Bone marrow (tissue), 2 donors: Measurements from ENCODE around the gene BICC1.

Source experiments
- DNase-seq, 2 donors: peaks; one replicate each; lab custom pipeline; 2025; lab: John Stamatoyannopoulos, UW

BICC1 gene

DNA sequence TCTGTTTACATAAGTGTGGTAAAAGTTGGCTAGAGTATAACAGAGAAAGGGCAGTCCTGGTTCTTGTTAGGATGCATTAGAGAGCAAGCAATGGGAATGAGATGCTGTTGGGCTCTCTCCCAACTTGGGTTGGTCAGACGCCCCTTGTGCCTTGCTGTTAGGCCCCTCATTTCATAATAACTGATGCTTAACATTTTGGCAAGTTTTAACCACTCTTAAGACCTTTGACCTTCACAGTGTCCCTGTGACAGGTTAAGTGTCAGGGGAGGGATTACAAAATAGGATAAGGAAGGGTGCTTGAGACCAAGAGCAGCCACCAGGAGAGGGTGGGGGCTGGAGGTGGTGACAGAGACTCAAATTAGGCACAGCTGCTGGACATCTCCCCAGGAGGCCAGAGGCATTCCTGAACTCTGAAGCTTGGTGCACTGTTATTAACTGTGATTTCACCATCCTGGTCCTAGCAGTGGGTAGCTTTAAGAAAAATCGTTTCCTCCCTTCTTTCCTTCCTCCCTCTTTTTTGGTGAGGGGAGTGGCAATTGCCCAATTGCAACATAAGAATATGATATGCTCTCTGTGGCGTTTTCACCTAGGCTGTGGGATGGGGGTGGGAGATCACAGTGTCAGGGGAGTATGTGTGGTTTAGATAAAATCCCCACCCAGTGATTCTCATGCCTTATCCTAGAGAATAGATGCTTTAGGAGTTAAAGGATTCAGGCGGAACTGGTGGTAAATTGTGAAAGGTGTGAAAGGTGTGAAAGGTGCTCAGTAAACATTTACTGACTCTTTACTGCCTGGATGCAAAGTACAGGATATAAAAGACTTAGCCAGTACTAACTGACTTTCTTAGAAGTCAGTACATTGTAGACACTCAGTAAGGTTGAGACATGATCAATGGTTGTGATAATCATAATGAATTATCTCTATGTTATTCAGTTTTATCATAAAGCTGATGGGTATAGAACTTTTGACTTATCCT, 270.5 kb downstream of the BICC1 start:
- no peak for DNase-seq

DNA sequence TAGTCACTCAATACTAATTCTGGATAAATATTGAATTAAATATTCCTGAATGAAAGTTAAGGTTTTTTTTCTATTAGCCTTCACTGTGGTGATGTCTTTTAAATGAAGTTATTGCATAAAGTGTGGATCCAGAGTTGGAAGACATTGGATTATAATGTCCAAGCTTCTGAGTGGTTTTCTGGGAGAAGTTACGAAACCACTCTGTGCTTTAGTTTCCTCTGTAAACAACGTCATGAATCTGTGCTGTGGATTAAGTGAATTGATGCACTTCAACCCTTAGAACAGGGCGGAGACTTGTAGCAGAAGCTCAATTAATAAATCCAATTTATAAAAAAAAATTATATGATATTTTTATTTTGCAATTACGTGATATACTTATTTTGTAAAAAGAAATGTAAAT, 271.7 kb downstream of the BICC1 start:
- no peak for DNase-seq

DNA sequence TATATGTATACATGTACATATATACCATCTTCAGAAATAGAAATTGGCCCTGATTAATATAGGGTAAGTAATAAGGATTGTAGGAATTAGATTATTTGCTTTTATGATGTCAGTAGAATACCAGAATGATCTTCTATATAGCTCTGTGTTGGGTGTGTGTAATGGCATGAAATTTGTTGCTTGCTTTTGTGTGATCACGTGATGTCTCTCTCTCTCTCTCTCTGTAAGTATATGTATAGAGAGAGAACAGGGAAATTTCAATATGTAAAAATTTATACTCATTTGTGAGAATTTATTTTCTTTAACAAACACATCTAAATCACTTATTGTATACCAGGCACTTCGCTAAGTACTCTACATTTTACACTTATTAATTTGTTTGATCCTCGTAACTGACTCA, 272.7 kb downstream of the BICC1 start:
- no peak for DNase-seq

DNA sequence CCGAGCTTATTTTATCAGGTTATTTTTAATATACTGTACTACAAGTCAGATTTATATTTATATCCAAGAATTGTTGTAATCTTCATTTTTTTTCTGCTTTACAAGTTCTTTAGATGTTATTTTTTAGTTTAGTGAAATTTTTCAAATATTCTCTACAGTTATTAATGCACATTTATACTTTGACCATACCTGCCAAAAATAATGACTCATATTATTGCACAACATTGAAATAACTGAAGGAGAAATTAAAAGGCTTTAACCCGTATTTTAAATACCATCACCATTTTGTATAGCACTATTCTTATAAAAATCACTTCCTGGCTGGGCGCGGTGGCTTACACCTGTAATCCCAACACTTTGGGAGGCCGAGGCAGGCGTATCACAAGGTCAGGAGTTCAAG, 278.5 kb downstream of the BICC1 start:
- DNase-seq: no peak

DNA sequence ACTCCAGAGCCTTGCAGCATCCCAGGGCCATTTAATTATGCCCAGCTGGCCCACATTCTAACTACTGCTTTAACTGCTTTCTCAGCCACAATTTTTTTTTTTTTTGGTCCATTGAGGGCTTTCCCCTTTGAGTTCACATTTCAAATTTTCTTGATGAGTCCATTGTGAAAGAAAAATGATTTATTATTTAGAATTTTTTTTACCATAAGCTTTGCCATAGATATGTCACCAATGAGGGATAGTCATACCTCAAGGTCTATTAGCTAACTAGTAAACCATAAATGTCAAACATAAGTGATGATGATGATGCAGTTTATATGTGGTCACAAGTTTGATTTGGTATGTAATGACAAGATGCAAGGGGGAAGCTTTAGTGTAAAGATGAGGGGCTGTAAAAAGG, 282.9 kb downstream of the BICC1 start:
- no peak for DNase-seq

DNA sequence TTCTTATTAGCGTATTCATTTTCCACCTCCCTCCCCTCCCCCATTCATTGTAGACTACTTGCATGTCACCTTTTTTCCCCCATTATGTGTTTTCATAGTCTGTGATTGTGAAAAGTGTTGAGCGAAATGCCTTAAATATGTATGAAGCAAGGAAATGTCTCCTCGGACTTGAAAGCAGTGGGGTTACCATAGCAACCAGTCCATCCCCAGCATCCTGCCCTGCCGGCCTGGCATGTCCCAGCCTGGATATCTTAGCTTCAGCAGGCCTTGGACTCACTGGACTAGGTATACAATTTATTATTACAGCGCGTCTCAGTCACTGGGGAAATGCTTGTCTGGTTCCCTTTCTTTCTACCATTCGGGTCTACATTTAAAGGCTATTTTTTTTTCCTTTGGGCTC, 283.6 kb downstream of the BICC1 start:
- DNase-seq: no peak

DNA sequence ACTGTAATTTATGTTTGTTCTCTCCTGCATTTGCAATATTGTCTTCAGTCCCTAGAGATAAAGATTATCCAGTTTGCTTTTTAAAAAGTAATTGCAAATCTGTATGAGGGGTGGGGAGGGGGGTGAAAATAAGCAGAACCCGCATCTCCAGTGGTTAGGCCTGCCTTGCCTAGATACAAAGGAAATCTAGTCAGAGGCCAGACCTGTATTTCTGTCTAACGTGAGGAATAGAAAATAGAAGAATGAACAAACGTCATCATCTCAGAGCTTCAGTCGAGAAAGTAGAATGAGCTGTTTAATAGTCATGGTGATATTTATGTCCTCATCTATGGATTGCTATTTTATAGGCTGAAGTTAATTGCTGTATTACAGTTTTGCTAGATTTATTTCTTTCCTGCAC, 284.2 kb downstream of the BICC1 start:
- DNase-seq: no peak

DNA sequence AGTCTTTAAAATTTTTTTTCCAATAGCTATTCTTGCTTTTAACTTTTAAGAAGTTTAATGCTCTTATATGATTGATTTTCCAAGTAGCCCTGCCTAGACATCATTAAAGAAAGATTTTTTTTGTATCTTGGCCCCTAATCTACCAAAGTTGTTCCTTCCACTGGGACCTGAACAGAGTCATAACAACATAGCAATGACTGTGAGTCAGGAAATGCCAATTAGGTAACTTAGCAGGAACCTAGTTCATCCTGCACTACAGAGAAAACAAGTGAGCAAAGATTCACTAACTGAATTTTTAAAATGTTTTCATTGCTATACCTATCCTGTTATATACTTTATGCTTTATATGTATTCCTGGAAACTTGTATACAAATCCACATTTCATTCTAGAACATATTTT, 284.7 kb downstream of the BICC1 start:
- no peak for DNase-seq

DNA sequence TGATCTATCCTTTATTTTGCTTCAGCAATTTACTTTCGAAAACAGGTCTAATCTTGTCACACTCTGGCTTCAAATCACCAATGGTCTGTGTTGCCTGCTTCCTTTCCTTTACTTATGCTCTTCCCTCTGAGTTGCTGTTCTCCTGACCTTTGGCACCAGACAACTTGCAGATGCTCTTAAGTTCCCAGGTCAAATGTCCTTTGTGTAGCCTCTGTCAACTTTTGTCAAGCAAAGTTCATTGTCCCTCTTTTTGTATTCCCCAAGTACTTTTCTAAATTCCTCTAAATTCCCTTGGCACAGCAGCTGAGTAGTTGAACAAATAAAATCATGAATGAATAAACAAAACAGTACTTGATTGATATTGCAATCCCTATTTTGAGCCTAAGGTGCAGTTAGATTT, 289.4 kb downstream of the BICC1 start:
- DNase-seq: no peak

DNA sequence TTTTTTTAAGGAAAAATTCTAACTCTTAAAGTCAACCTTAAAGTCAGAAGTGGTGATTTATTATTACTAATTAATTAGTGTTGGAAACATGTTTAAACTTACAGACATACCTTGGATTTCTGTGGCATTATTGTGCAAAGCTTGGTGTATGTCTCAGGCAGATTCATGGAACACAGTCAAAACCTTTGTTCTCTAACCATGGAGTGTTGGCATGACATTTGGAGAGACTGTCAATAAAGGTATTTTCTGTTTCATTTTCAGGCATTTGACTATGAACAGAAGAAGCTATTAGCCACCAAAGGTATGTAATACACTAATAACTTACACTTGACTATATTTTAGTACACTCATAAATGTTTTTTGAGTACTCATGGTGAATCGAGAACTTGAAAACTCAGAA, 293.7 kb downstream of the BICC1 start:
- no peak for DNase-seq

DNA sequence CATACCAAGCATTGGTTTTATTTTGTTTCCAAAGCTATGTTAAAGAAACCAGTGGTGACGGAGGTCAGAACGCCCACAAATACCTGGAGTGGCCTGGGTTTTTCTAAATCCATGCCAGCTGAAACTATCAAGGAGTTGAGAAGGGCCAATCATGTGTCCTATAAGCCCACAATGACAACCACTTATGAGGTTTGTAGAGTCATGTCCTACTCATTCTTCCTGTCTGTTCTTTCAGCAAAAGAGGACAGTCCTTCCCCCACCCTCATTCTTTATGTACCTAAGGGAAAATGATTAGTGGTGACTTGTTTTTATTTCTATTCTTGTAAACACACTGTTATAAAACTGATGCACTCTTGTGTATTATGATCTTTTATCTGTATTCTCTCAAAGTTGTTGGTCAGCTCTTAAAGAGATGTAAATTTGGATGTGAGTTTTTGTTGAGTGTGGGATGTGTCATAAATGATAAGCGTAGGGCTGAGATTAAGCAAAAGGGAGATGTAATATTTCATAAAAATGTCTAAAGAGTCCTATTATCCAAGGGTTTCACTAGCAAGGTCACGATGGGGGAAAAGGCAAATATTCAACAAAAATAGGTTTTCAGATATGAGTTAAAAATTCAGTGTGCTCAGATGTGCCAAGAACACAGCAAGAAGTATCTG, 294.4 kb downstream of the BICC1 start:
- no peak for DNase-seq

DNA sequence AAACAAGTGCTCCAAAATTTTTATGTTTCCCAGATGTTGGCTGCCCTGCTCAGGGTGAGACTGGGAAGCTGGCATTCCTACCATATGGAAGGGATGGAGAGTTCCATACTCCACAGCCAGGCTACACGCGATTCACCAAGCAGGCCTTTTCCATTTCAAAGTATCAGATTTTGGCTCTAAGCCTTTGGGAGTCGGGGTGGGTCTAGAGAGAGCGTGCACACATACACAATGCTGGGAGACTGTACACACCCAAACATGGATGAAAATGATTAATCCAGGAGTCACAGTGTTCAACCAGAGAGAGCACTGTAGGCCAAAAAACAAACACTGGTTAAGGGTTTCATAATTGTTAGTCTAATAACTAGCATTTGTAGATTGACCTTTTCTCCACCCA, 295.0 kb downstream of the BICC1 start:
- DNase-seq: no peak

DNA sequence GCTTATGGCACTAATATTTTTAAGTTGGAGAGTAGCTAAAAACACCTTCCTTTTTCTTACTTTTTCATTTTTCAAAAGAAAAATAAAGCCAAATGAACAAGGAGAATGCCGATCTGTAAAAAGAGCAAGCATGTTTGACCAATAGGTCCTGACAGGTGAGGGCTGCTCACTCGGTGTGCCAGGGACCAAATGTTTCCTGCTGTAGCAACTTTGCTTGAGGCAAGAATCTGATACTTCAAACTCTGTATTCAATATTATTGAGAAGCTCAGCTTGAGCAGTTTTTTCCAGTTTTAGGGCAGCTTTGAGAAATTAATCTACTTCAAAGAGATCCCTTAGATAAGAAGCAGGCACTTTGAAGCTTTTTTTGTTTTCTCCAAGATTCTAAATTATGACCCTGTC, 298.1 kb downstream of the BICC1 start:
- no peak for DNase-seq

DNA sequence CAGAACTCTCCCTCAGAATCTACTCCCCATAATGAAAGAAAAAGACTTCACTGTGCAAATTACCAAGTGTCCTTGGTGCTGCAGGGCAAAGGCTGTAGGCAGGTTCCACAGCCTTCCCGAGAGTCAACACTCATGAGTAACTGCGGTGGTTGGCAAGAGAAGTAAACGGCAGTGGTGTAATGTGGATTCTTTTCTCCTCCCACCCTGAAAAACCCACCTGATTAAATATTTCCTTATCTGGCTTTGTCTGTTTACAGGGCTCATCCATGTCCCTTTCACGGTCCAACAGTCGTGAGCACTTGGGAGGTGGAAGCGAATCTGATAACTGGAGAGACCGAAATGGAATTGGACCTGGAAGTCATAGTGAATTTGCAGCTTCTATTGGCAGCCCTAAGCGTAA, 300.9 kb downstream of the BICC1 start:
- no peak for DNase-seq

DNA sequence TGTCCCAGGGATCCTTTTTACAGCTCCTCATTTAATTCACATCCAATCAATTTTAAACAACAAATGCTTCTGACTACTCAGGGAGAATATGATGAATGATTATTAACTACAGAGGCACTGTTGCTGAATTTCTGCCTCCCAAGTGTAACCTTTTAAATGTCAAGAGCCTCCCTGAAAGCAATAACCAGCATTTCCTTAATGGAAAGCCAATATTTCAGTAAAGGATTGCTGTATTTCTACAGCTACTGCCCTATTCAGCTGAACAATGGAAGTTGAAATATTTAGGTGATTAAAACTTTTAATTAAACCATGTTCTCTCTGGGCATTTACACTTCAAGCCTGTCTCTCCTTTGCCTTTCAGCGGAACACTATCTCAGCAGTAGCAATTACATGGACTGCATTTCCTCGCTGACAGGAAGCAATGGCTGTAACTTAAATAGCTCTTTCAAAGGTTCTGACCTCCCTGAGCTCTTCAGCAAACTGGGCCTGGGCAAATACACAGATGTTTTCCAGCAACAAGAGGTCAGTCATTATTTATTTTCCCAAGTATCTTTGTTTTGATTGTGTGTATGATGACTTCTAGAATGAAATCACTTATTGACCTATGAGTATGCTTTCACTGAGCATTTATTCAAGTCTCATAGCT, 304.7 kb downstream of the BICC1 start:
- no peak for DNase-seq

DNA sequence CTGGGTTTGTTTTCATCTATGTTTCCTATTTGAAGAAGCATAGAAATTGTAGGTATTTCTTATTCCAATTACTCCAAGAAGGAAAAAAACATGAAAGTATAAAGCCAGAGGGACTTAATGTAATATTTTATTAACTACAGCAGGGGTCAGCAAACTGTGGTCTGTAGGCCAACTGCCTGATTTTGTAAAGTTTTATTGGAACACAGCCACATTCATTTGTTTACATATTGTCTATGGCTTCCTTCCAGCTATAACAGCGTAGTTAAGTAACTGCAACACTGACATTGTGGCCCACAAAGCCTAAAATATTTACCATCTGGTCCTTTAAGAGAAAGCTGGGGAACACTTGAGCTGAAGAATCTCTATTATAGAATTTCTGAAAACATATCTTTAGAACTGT, 306.2 kb downstream of the BICC1 start:
- no peak for DNase-seq

DNA sequence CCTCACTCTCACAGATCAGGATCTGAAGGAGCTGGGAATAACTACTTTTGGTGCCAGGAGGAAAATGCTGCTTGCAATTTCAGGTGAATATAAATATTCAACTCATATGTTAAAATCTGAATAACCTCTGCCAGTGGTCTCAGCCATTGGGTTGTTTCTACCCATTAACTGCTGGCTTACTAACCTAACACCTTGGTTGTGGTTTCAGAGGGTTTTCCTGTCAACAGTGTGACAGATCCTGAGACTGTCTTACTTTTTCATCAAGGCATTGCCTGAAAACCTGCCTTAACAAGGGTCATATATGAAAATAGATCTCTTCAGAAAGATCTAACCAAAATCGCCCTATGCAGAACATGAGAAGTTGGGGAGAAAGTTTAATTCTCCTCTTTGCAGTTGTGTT, 307.7 kb downstream of the BICC1 start:
- no peak for DNase-seq

DNA sequence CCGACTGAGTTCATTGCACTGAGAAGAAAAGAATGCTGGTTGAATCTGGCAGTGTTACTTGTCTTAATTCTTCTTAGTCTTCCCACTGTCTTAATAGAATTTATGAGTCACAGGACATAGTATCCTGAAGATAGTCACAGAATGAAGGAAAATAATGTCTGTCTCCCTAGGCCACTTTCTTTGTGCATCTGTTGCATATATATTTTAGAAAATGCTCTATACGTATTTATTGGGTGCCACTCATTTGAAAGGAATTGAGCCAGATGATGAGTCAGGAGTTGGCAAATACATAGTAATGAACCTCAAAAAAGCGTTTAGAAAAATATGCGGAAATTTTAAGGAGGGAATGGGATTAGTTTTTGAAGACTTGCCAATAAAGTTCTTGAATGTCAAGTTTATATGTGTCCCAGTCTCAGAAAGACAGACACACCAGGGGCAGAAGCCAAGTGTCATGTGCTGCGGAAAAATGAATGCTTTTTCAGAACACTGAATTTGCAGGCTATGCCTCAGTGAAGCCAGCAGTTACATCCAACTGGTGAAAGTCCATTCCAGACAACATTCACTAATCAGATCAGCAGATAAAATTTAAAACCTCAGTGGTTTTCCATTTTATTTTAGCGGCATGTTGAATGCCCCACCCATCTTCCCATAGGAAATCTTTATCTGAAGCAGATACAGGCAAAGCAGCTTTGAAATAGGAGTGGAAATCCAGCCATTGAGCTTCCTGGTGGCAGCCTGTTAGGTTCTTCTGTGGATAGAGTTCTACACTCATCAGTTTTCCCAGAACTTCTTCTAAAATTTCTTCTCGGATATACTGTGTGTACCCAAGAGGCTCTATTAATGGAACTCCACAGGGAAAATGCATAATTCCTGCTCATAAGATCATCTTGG, 308.4 kb downstream of the BICC1 start:
- no peak for DNase-seq

DNA sequence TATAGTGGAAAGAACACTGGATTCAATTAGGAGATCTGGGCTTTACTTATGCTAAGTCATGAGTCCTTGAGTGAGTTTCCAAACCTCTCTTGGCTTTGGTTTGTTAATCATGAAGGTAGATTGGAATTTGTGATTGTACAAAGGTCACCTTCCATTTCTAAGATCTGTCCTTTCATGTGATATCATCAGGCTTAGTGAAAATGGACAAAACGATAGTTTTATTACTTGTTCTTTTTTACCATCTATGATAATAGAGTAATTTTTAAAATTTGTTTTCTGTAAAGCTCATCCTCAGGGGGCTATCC, 309.0 kb downstream of the BICC1 start:
- DNase-seq: no peak

DNA sequence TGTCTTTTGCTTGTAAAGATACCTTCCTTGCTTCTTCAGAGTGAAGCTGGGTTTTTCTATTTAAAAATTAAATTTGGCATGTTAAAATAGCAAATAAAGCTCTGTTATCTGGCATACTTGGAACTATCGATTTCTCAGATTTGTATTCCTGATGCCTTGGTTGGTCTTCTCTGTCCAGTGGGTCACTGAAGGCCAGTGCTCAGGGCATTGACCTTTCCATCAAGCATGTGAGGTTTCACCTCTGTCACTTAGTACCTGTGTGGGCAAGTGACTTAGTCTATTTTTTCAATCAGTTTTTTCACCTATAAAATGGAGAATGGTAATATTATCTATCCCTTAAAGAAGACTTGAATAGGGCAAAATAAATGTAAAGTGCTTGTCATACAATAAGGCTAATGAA, 311.3 kb downstream of the BICC1 start:
- no peak for DNase-seq

DNA sequence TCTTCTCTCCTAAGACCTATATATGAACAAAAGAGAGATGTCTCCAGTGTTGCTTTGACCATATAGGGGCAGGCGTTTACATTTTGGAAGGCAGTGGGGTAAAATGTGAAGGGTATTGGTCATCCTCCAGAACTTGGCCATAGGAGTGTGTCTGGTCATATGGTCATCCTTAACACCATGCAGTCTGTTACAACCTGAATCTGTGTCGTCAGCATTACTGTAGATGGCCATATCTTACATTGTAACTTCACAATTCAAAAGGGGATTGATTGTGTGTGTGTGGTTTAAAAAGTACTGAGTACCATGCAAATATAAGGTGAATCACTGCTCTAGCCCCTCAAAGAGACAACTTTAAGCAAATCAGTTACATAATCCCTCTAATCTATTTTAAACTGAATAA, 311.7 kb downstream of the BICC1 start:
- DNase-seq: no peak

DNA sequence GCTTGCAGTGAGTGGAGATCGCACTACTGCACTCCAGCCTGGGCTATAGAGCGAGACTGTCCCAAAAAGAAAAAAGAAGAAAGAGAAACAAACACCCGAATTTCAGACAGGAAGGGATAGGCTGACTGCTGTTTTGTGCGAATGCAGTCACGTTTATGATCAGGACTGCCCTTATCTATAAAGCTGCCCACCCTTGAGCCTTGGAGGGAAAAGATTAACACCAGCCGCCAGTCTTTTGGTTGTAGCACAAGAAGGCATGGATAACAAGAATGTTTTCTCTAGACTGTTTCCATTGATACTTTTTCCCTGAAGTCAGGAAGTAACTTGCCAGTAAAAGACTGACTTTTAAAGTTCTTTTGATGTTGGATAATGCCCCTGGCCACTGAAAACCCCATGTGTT, 314.0 kb downstream of the BICC1 start:
- no peak for DNase-seq
